ENCODE measurements around the gene ABL1.

ABL1 gene

GRCh38 chr9:130918826-130919558 lies 83.9 kb downstream of the ABL1 start:
- H3K4me1 ChIP-seq (ENCODE audit: control insufficient read depth in 2 of 2, insufficient read depth in 2 of 2, low read length in 2 of 2): no peaks in the 10 kb centered on the region
- no peak overlapping the region for H3K9ac ChIP-seq (ENCODE audit: low read depth in 1 of 2, low read length in 2 of 2)
- H3K27ac ChIP-seq (ENCODE audit: low read depth in 2 of 2, low read length in 2 of 2): no peak overlapping the region
- no peak overlapping the region for H3K4me3 ChIP-seq (ENCODE audit: low read length in 2 of 2)
- H3K9me3 ChIP-seq (ENCODE audit: control insufficient read depth in 2 of 2, low read length in 2 of 2): no peaks in the 10 kb centered on the region
- no peaks in the 10 kb centered on the region for H3K27me3 ChIP-seq (ENCODE audit: control insufficient read depth in 2 of 2, insufficient read depth in 2 of 2, low read length in 2 of 2)
- H3K36me3 ChIP-seq (ENCODE audit: control insufficient read depth in 2 of 2, insufficient read depth in 2 of 2, low read length in 2 of 2): no peaks in the 10 kb centered on the region

DNA sequence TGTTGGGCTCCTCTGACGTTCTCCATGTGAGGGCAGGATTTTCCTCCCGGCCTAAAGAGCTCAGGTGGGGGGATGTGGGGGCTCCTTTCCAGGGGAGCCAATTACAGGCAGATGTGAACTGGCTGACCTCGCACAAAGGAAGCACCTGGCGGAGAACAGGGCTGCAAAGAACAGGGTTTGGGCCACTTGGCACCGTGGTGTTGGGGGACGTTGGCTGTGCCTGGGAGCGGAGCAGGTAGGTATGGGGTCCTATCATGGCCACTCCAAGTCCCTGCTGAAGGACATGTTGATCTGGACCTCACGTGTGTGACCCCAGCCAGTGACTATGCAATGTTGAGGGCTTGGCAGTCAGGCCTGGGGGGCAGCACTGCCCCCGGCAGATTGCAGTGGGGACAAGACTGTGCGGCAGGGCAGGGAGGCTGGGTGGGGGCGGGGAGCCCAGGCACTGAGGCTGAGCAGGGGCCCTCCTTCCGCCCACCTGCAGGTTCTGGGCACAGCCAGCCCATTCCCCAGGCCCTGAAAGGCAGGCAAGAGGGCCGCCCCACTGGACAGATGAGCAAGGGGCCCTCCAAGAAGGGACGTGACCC lies 84.6 kb downstream of the ABL1 start:
- no peaks in the 10 kb centered on the region for H3K36me3 ChIP-seq (ENCODE audit: control insufficient read depth in 2 of 2, insufficient read depth in 2 of 2, low read length in 2 of 2)
- no peaks in the 10 kb centered on the region for H3K9me3 ChIP-seq (ENCODE audit: control insufficient read depth in 2 of 2, low read length in 2 of 2)
- no peak overlapping the region for H3K27ac ChIP-seq (ENCODE audit: low read depth in 2 of 2, low read length in 2 of 2)
- H3K4me3 ChIP-seq (ENCODE audit: low read length in 2 of 2): no peak overlapping the region
- H3K9ac ChIP-seq (ENCODE audit: low read depth in 1 of 2, low read length in 2 of 2): no peak overlapping the region
- H3K27me3 ChIP-seq (ENCODE audit: control insufficient read depth in 2 of 2, insufficient read depth in 2 of 2, low read length in 2 of 2): no peaks in the 10 kb centered on the region
- H3K4me1 ChIP-seq (ENCODE audit: control insufficient read depth in 2 of 2, insufficient read depth in 2 of 2, low read length in 2 of 2): no peaks in the 10 kb centered on the region

DNA sequence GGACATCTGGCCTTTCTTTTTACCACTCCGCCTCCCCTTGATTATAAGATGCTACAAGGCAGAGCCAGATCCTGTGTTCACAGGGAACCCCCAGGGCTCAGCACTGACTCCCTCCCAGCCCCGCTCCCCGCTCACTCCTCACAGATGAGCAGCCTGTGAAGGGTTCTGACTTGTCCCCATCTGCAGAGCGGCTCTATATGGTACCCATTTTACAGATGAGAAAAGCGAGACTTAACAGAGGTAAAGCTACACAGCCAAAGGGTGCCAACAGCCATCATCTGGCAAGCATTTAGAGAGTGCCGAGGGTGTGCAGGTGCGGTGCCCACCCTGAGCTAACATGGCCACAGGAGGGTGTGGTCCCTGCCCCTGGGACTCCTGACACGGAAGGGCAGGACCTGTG lies 85.2 kb downstream of the ABL1 start:
- Histone ChIP-seq H3K4me3 (ENCODE audit: low read length in 2 of 2) (no peak overlapping the region), H3K27me3 (ENCODE audit: control insufficient read depth in 2 of 2, insufficient read depth in 2 of 2, low read length in 2 of 2) (no peaks in the 10 kb centered on the region), H3K27ac (ENCODE audit: low read depth in 2 of 2, low read length in 2 of 2) (no peak overlapping the region), H3K9me3 (ENCODE audit: control insufficient read depth in 2 of 2, low read length in 2 of 2) (no peaks in the 10 kb centered on the region), H3K9ac (ENCODE audit: low read depth in 1 of 2, low read length in 2 of 2) (no peak overlapping the region), H3K36me3 (ENCODE audit: control insufficient read depth in 2 of 2, insufficient read depth in 2 of 2, low read length in 2 of 2) (no peaks in the 10 kb centered on the region), H3K4me1 (ENCODE audit: control insufficient read depth in 2 of 2, insufficient read depth in 2 of 2, low read length in 2 of 2) (no peaks in the 10 kb centered on the region)

DNA sequence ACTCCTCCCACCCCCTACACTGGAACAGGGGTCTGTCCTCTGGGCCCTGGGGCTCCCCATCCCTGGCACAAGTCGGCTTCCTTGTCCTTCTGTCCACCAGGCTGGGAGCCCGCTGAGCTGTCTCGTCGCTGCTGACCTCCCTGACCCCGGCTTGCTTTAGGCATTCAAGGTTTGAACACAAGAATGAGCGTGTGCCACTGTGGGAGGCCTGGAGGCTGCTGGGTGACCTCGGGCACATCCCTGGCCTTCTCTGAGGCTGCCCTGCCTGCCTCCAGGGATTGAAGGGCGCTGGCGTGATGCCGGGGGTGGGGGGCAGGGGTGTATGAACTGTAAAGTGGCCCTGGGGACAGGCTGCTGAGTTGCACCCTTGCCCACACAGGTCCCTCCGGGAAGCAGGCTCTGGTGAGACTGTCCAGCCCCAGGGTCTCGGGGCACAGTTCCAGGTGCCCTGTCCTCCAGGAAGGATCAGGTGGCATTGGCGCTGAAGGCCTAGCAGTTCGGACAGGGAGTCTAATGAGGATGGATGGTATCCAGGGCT lies 85.8 kb downstream of the ABL1 start:
- no peak overlapping the region for H3K9ac ChIP-seq (ENCODE audit: low read depth in 1 of 2, low read length in 2 of 2)
- no peaks in the 10 kb centered on the region for H3K9me3 ChIP-seq (ENCODE audit: control insufficient read depth in 2 of 2, low read length in 2 of 2)
- H3K36me3 ChIP-seq (ENCODE audit: control insufficient read depth in 2 of 2, insufficient read depth in 2 of 2, low read length in 2 of 2): no peaks in the 10 kb centered on the region
- H3K4me1 ChIP-seq (ENCODE audit: control insufficient read depth in 2 of 2, insufficient read depth in 2 of 2, low read length in 2 of 2): no peaks in the 10 kb centered on the region
- H3K27ac ChIP-seq (ENCODE audit: low read depth in 2 of 2, low read length in 2 of 2): no peak overlapping the region
- H3K27me3 ChIP-seq (ENCODE audit: control insufficient read depth in 2 of 2, insufficient read depth in 2 of 2, low read length in 2 of 2): no peaks in the 10 kb centered on the region
- no peak overlapping the region for H3K4me3 ChIP-seq (ENCODE audit: low read length in 2 of 2)

DNA sequence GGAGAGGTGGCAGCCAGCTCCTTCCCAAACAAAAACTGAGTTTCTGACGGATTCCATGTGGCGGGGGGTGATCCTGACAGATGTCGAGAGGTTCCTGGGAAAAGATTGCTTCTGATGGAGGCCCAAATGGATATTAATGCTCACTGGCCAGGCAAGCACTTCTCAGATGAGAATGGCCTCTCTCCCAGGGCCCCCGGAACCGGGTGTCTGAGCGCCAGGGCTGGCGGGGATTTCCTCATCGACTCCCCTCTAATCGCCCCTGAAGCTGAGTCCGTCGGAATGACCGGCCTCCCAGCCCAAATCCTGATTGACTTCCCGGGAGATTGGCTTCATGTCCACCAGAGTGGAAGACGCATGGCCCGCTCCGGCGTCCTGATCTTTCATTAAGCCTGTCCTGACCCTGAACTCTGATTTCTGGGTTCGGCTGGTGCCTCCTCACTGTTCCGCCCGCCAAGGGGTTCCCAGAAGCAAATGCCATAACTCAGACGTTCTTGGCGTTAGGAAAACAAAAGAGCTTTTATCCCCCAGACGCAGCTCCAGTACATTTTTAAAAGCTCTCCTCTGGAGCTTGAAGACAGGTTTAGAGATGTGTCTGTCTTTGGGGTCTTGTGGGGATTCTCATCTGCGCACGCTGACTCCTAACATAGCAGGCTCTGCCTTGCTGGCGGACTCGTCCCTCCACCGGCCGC lies 86.4 kb downstream of the ABL1 start:
- Histone ChIP-seq H3K4me3 (ENCODE audit: low read length in 2 of 2) (no peak overlapping the region), H3K4me1 (ENCODE audit: control insufficient read depth in 2 of 2, insufficient read depth in 2 of 2, low read length in 2 of 2) (no peaks in the 10 kb centered on the region), H3K9me3 (ENCODE audit: control insufficient read depth in 2 of 2, low read length in 2 of 2) (no peaks in the 10 kb centered on the region), H3K27me3 (ENCODE audit: control insufficient read depth in 2 of 2, insufficient read depth in 2 of 2, low read length in 2 of 2) (no peaks in the 10 kb centered on the region), H3K36me3 (ENCODE audit: control insufficient read depth in 2 of 2, insufficient read depth in 2 of 2, low read length in 2 of 2) (no peaks in the 10 kb centered on the region), H3K9ac (ENCODE audit: low read depth in 1 of 2, low read length in 2 of 2) (no peak overlapping the region), H3K27ac (ENCODE audit: low read depth in 2 of 2, low read length in 2 of 2) (no peak overlapping the region)

- Histone ChIP-seq H3K9ac (ENCODE audit: low read depth in 1 of 2, low read length in 2 of 2) (no peak overlapping the region), H3K4me1 (ENCODE audit: control insufficient read depth in 2 of 2, insufficient read depth in 2 of 2, low read length in 2 of 2) (no peaks in the 10 kb centered on the region), H3K27me3 (ENCODE audit: control insufficient read depth in 2 of 2, insufficient read depth in 2 of 2, low read length in 2 of 2) (no peaks in the 10 kb centered on the region)
These were observed 87.2 kb downstream of the ABL1 start for GRCh38 chr9:130921989-130922892.

GRCh38 chr9:130922893-130923610 lies 88.0 kb downstream of the ABL1 start:
- no peaks in the 10 kb centered on the region for H3K36me3 ChIP-seq (ENCODE audit: control insufficient read depth in 2 of 2, insufficient read depth in 2 of 2, low read length in 2 of 2)
- H3K4me3 ChIP-seq (ENCODE audit: low read length in 2 of 2): no peak overlapping the region
- H3K27ac ChIP-seq (ENCODE audit: low read depth in 2 of 2, low read length in 2 of 2): no peak overlapping the region
- H3K9me3 ChIP-seq (ENCODE audit: control insufficient read depth in 2 of 2, low read length in 2 of 2): no peaks in the 10 kb centered on the region
- no peaks in the 10 kb centered on the region for H3K27me3 ChIP-seq (ENCODE audit: control insufficient read depth in 2 of 2, insufficient read depth in 2 of 2, low read length in 2 of 2)
- no peak overlapping the region for H3K9ac ChIP-seq (ENCODE audit: low read depth in 1 of 2, low read length in 2 of 2)
- no peaks in the 10 kb centered on the region for H3K4me1 ChIP-seq (ENCODE audit: control insufficient read depth in 2 of 2, insufficient read depth in 2 of 2, low read length in 2 of 2)

More at GRCh38 chr9:130921989-130922892, 87.2 kb downstream of the ABL1 start:
- no peaks in the 10 kb centered on the region for H3K9me3 ChIP-seq (ENCODE audit: control insufficient read depth in 2 of 2, low read length in 2 of 2)
- no peak overlapping the region for H3K4me3 ChIP-seq (ENCODE audit: low read length in 2 of 2)
- H3K27ac ChIP-seq (ENCODE audit: low read depth in 2 of 2, low read length in 2 of 2): no peak overlapping the region
- H3K36me3 ChIP-seq (ENCODE audit: control insufficient read depth in 2 of 2, insufficient read depth in 2 of 2, low read length in 2 of 2): no peaks in the 10 kb centered on the region

- Histone ChIP-seq H3K4me3 (ENCODE audit: low read length in 2 of 2) (no peak overlapping the region), H3K4me1 (ENCODE audit: control insufficient read depth in 2 of 2, insufficient read depth in 2 of 2, low read length in 2 of 2) (no peaks in the 10 kb centered on the region), H3K27me3 (ENCODE audit: control insufficient read depth in 2 of 2, insufficient read depth in 2 of 2, low read length in 2 of 2) (no peaks in the 10 kb centered on the region), H3K9me3 (ENCODE audit: control insufficient read depth in 2 of 2, low read length in 2 of 2) (no peaks in the 10 kb centered on the region), H3K27ac (ENCODE audit: low read depth in 2 of 2, low read length in 2 of 2) (no peak overlapping the region), H3K36me3 (ENCODE audit: control insufficient read depth in 2 of 2, insufficient read depth in 2 of 2, low read length in 2 of 2) (no peaks in the 10 kb centered on the region), H3K9ac (ENCODE audit: low read depth in 1 of 2, low read length in 2 of 2) (no peak overlapping the region)
These were observed 88.8 kb downstream of the ABL1 start for GRCh38 chr9:130923611-130924447.

- no peaks in the 10 kb centered on the region for H3K27me3 ChIP-seq (ENCODE audit: control insufficient read depth in 2 of 2, insufficient read depth in 2 of 2, low read length in 2 of 2)
- H3K27ac ChIP-seq (ENCODE audit: low read depth in 2 of 2, low read length in 2 of 2): no peak overlapping the region
- H3K4me1 ChIP-seq (ENCODE audit: control insufficient read depth in 2 of 2, insufficient read depth in 2 of 2, low read length in 2 of 2): no peaks in the 10 kb centered on the region
- no peaks in the 10 kb centered on the region for H3K9me3 ChIP-seq (ENCODE audit: control insufficient read depth in 2 of 2, low read length in 2 of 2)
- H3K36me3 ChIP-seq (ENCODE audit: control insufficient read depth in 2 of 2, insufficient read depth in 2 of 2, low read length in 2 of 2): no peaks in the 10 kb centered on the region
- no peak overlapping the region for H3K9ac ChIP-seq (ENCODE audit: low read depth in 1 of 2, low read length in 2 of 2)
- H3K4me3 ChIP-seq (ENCODE audit: low read length in 2 of 2): no peak overlapping the region
These were observed 89.4 kb downstream of the ABL1 start for GRCh38 chr9:130924448-130924788.

All from mucosa of rectum (tissue), 2 donors.